Measurements from ENCODE around the gene CEND1. TPM values are rescaled to one million over a fixed set of nuclear protein-coding genes. Genes with fewer than 3 reads are reported as not detected.

CEND1 gene
- total RNA-seq, 4 donors from 2014 or later: not detected

DNA sequence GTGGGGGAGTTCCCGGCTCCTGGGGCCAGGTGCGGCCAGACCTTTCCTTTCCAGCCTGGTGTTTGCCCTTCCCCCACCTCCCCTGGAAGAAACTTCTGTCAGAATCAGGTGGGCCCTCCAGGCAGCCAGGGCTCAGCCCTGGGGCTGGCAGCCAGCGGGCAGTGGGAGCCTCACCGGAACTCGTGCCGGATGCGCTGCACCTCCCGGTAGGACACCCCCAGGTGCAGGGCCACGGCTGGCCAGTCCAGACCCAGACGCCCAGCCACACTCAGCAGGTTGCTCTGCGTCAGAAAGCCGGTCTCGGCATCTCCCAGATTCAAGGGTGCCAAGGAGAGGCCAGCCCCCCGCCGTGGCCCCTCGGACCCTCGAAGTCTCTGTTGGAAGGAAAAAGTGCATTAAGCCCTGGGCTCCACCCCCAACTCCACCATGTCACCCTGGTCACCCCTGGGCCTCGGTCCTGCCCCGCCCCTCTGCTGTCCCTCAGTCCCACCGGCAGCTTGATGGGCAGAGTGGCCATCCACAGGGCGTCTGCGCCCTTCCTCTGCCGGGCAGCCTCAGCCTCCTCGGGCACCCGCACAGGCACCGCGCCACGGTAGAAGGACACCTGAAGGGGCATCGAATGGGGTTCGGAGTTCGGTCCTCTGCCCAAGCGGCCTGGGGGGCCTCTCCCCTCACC lies 9.9 kb upstream of the CEND1 start:
- Histone ChIP-seq H3K27ac (no peak overlapping the region), H3K9me3 (no peaks in the 10 kb centered on the region), H3K36me3 (peaks cover 0 to 46% (median 0%) of the 10 kb centered on the region in 3 donors), H3K4me3 (no peak overlapping the region), H3K27me3 (no peaks in the 10 kb centered on the region), H3K4me1 (peaks cover 0 to 44% (median 30%) of the 10 kb centered on the region in 4 donors)
- WGBS, 2 donors: 92 to 93% methylated on average over 22 to 32 of the region's 32 CpGs
- TF ChIP-seq POLR2A (IDR thresholded peaks at IDR 0.05) (no peak), EP300 (IDR thresholded peaks at IDR 0.05) (no peak)
- TF ChIP-seq, protein P1, sequence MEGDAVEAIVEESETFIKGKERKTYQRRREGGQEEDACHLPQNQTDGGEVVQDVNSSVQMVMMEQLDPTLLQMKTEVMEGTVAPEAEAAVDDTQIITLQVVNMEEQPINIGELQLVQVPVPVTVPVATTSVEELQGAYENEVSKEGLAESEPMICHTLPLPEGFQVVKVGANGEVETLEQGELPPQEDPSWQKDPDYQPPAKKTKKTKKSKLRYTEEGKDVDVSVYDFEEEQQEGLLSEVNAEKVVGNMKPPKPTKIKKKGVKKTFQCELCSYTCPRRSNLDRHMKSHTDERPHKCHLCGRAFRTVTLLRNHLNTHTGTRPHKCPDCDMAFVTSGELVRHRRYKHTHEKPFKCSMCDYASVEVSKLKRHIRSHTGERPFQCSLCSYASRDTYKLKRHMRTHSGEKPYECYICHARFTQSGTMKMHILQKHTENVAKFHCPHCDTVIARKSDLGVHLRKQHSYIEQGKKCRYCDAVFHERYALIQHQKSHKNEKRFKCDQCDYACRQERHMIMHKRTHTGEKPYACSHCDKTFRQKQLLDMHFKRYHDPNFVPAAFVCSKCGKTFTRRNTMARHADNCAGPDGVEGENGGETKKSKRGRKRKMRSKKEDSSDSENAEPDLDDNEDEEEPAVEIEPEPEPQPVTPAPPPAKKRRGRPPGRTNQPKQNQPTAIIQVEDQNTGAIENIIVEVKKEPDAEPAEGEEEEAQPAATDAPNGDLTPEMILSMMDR (IDR thresholded peaks at IDR 0.05): no peak
- DNase-seq (ENCODE audit: low spot score in 2 of 2): no peak

GRCh38 chr11:798093-798713 lies 8.3 kb upstream of the CEND1 start, which contains the start of gene SLC25A22:
SLC25A22 (minus strand) TSS chr11:798281; CDS start chr11:795006, 3,275 bp downstream.
- peak; percentile 60 for DNase-seq (ENCODE audit: low spot score in 2 of 2)
- H3K4me3 ChIP-seq: peak within 1 kb of the TSS; percentile 66 to 94 (median 81)
- peaks cover 0 to 60% (median 0%) of the 10 kb centered on the region in 3 donors for H3K36me3 ChIP-seq
- 4 to 36% methylated on average over 2 to 53 of the region's 69 CpGs for WGBS, 2 donors
- H3K4me1 ChIP-seq: peaks cover 0 to 32% (median 22%) of the 10 kb centered on the region in 4 donors
- peak within 1 kb of the TSS; percentile 52 to 91 (median 84) for H3K27ac ChIP-seq
- no peaks in the 10 kb centered on the region for H3K9me3 ChIP-seq
- TF ChIP-seq EP300 (IDR thresholded peaks at IDR 0.05) (no peak), POLR2A (IDR thresholded peaks at IDR 0.05) (peak in 1 of 2 donors; percentile 25)
- TF ChIP-seq, protein P1 (IDR thresholded peaks at IDR 0.05): peak; percentile 82 to 97 (median 97)
- no peaks in the 10 kb centered on the region for H3K27me3 ChIP-seq

DNA sequence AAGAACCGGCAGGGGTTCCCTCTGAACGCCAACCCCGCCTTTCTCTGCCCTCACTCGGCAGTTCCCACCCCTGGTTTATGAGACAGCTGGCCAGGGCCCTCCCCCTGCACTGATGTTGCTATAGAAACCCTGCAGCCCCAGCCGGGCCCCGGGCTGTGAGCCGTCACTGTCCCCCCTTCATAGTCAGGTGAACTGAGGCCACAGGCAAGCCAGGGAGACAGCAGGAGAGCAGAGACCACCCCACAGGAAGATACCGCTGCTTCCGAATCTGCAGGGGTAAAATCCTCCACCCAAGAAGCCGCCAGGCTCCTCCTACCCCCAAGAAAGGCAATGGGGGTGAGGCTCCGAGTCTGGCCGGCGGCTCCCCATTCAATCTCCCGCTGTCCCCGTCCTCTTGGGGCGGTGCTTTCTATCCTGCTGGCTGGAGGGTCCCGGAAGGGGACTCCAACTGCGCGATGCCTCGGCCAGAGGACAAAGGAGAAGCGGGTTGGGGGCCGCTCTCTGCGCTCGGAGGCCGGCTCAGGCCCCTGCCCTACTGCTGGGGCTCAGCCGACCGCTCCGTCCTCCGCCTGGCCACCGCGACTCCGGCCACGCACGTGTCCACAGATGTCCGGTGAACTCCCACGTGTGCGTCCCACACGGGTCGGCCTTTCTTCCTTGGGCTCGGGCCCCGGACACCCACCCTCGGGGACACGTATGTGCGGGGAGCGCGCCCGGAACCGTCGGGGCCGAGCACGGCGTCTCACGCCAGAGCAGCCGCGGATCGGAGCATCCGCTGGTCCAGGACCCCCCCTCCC lies 7.6 kb upstream of the CEND1 start:
- H3K27me3 ChIP-seq: no peaks in the 10 kb centered on the region
- peaks cover 0 to 60% (median 0%) of the 10 kb centered on the region in 3 donors for H3K36me3 ChIP-seq
- H3K4me3 ChIP-seq: peak overlapping the region; percentile 66 to 94 (median 81)
- peaks cover 0 to 32% (median 22%) of the 10 kb centered on the region in 4 donors for H3K4me1 ChIP-seq
- peak; percentile 48 to 66 for DNase-seq (ENCODE audit: low spot score in 2 of 2)
- no peaks in the 10 kb centered on the region for H3K9me3 ChIP-seq
- TF ChIP-seq, protein P1 (IDR thresholded peaks at IDR 0.05): no peak
- TF ChIP-seq EP300 (IDR thresholded peaks at IDR 0.05): peak in 1 of 2 donors; percentile 40
- 0% methylated on average over 11 to 21 of the region's 57 CpGs for WGBS, 2 donors
- peak overlapping the region; percentile 52 to 91 (median 84) for H3K27ac ChIP-seq

DNA sequence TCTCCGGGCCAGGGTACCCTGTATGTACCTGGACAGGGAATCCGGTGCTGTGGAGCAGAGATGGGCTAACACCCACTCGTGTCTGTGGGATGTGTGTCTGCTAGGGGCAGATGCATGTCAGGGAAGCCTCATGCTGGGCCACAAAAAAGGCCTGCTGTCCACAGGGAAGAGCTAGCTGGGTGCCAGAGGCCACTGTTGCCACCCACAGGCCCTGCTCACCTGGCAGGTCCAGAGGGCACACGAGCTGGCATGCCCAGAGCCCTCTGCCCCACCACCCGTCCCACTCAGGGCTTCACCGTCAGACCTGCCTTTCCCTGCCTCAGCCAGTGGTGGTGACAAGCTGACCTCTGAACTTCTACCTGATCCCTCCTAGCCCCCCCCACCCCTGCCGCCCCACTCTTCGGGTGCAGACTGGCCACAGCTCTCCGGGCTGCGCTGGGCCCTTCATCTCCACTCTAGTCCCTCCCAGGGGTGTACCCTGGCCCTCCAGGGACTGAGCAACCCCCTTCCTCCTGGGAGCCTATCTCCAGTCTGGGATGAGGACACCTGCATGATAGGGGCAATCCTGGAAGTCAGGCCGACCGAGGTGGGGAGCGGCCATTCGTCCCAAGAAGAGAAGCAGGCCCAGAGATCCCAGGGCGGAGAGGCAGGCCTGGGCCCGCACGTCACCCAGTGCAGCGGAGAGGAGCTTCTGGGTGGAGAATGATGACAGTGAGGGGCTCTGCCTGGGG lies 6.8 kb upstream of the CEND1 start:
- Histone ChIP-seq H3K36me3 (peaks cover 0 to 60% (median 0%) of the 10 kb centered on the region in 3 donors), H3K4me3 (peak overlapping the region; percentile 66 to 94 (median 81)), H3K4me1 (peaks cover 0 to 32% (median 22%) of the 10 kb centered on the region in 4 donors), H3K27ac (peak overlapping the region; percentile 52 to 91 (median 84)), H3K27me3 (no peaks in the 10 kb centered on the region), H3K9me3 (no peaks in the 10 kb centered on the region)
- TF ChIP-seq POLR2A (IDR thresholded peaks at IDR 0.05) (no peak), EP300 (IDR thresholded peaks at IDR 0.05) (no peak)
- TF ChIP-seq, protein P1 (IDR thresholded peaks at IDR 0.05): no peak
- WGBS, 2 donors: 13 to 17% methylated on average over 11 to 18 of the region's 18 CpGs
- no peak for DNase-seq (ENCODE audit: low spot score in 2 of 2)

All from tibial nerve (tissue), 4 donors.